ENCODE measurements around the gene SDK1.

The SDK1 gene

DNA sequence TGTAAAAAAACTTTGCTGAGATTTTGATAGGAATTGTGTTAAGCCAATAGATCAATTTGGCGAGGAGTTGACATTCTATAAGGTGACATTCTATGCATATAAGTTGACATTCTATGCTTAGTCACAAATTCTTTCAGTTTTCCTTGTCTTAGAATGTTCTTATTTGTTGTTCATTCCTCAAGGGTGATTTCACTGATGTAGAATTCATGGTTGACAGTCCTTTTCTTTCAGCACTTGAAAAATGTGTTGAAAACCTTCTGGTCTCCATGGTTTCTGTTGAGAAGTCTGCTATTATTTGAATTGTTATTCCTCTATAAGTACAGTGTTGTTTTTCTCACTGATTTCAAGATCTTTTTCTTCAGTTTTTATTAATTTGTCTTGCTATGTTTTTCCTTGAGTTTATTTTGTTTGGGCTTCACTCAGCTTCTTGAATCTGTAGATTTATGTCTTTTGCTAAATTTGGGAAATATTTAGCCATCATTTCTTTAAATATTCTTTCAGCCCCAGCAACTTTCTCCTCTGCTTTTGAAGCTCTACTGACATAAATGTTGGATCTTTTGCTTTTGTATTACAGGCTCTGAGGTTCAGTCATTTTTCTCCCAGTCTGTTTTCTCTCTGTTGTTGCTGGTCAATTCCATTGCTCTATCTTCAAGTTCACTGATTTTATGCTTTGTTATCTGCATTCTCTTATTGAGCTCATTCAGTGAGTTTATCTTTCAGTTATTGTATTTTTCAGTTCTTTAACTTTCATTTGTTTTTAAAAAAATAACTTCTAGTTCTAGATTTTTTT is 154.9 kb downstream of the SDK1 start:
- TF ChIP-seq, protein P1, sequence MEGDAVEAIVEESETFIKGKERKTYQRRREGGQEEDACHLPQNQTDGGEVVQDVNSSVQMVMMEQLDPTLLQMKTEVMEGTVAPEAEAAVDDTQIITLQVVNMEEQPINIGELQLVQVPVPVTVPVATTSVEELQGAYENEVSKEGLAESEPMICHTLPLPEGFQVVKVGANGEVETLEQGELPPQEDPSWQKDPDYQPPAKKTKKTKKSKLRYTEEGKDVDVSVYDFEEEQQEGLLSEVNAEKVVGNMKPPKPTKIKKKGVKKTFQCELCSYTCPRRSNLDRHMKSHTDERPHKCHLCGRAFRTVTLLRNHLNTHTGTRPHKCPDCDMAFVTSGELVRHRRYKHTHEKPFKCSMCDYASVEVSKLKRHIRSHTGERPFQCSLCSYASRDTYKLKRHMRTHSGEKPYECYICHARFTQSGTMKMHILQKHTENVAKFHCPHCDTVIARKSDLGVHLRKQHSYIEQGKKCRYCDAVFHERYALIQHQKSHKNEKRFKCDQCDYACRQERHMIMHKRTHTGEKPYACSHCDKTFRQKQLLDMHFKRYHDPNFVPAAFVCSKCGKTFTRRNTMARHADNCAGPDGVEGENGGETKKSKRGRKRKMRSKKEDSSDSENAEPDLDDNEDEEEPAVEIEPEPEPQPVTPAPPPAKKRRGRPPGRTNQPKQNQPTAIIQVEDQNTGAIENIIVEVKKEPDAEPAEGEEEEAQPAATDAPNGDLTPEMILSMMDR (IDR thresholded peaks at IDR 0.05; ENCODE audit: borderline replicate concordance, extremely low read depth, low read length, poor library complexity, severe bottlenecking) = no peak
- TF ChIP-seq EZH2 (IDR thresholded peaks at IDR 0.05; ENCODE audit: borderline replicate concordance, low read depth, low read length, severe bottlenecking) = no peak
- Histone ChIP-seq H3K9ac (ENCODE audit: low read depth, low read length) (no peak overlapping the region), H3K4me3 (ENCODE audit: low read depth in 1 of 2, low read length in 2 of 2) (no peak overlapping the region), H4K20me1 (ENCODE audit: insufficient read depth, low read length) (no peaks in the 10 kb centered on the region), H3K36me3 (ENCODE audit: insufficient read depth, low read length) (no peaks in the 10 kb centered on the region), H3K4me1 (ENCODE audit: insufficient read depth, low read length) (no peaks in the 10 kb centered on the region), H3K27me3 (ENCODE audit: insufficient read depth, low read length, poor library complexity) (peaks cover 6% of the 10 kb centered on the region), H3K9me3 (ENCODE audit: insufficient read depth, low read length, severe bottlenecking) (no peaks in the 10 kb centered on the region), H3K79me2 (ENCODE audit: insufficient read depth, low read length) (no peaks in the 10 kb centered on the region), H2AFZ (ENCODE audit: low read depth, low read length) (no peak overlapping the region), H3K4me2 (ENCODE audit: insufficient read depth, low read length) (no peak overlapping the region), H3K27ac (ENCODE audit: low read length) (no peak overlapping the region)
- ATAC-seq (ENCODE audit: insufficient read depth, low read depth) (no peak), DNase-seq (no peak)

DNA sequence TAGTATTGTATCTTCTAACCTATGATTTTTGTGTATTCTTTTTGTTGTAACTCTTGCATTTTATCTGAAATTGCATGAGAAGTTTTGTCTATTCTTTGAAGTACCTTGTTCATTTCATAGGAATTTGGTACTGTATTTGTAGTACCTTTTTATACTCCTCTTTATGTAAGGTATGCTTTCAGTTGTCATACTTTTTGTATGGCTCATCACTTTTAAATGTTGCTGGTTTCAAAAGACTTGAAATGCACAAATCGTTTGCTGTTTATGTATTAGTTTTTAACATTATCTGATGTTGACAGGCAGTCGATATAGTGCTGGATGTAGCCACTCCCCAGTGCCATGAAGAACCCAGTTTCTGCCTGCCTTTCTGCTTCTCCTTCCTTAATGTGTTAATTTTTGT is 158.1 kb downstream of the SDK1 start:
- DNase-seq (no peak), ATAC-seq (ENCODE audit: insufficient read depth, low read depth) (no peak)
- H4K20me1 ChIP-seq (ENCODE audit: insufficient read depth, low read length) = no peaks in the 10 kb centered on the region
- no peaks in the 10 kb centered on the region for H3K36me3 ChIP-seq (ENCODE audit: insufficient read depth, low read length)
- peaks cover 7% of the 10 kb centered on the region for H3K27me3 ChIP-seq (ENCODE audit: insufficient read depth, low read length, poor library complexity)
- no peak overlapping the region for H2AFZ ChIP-seq (ENCODE audit: low read depth, low read length)
- no peak overlapping the region for H3K27ac ChIP-seq (ENCODE audit: low read length)
- TF ChIP-seq, protein P1 (IDR thresholded peaks at IDR 0.05; ENCODE audit: borderline replicate concordance, extremely low read depth, low read length, poor library complexity, severe bottlenecking) = no peak
- no peak for TF ChIP-seq EZH2 (IDR thresholded peaks at IDR 0.05; ENCODE audit: borderline replicate concordance, low read depth, low read length, severe bottlenecking)
- no peak overlapping the region for H3K4me2 ChIP-seq (ENCODE audit: insufficient read depth, low read length)
- H3K9me3 ChIP-seq (ENCODE audit: insufficient read depth, low read length, severe bottlenecking) = no peaks in the 10 kb centered on the region
- no peak overlapping the region for H3K4me3 ChIP-seq (ENCODE audit: low read depth in 1 of 2, low read length in 2 of 2)
- no peaks in the 10 kb centered on the region for H3K79me2 ChIP-seq (ENCODE audit: insufficient read depth, low read length)
- H3K9ac ChIP-seq (ENCODE audit: low read depth, low read length) = no peak overlapping the region
- H3K4me1 ChIP-seq (ENCODE audit: insufficient read depth, low read length) = peaks cover 7% of the 10 kb centered on the region

DNA sequence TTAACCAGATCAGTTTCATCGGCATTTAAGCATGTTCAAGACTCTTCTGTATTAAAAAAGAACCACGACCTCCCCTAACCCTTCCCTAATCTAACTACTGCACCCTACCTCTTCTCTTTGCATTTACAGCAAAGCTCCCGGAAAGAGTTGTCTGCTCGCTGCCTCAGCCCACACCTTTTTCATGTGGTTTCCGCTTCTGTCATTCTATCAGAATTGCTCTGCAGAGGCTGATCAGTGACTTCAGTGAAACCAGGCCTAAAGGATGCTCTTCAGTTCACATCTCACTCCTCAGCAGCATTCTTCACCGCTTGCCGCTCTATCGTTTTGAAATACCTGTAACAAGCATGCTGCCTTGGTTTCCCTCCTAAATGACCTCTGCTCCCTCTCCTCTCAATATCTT is 160.9 kb downstream of the SDK1 start:
- H3K4me2 ChIP-seq (ENCODE audit: insufficient read depth, low read length) = no peak overlapping the region

More for the DNA sequence above, 160.9 kb downstream of the SDK1 start:
- TF ChIP-seq EZH2 (IDR thresholded peaks at IDR 0.05; ENCODE audit: borderline replicate concordance, low read depth, low read length, severe bottlenecking) = no peak
- TF ChIP-seq, protein P1 (IDR thresholded peaks at IDR 0.05; ENCODE audit: borderline replicate concordance, extremely low read depth, low read length, poor library complexity, severe bottlenecking) = peak; percentile 35
- Histone ChIP-seq H3K27me3 (ENCODE audit: insufficient read depth, low read length, poor library complexity) (peaks cover 7% of the 10 kb centered on the region), H2AFZ (ENCODE audit: low read depth, low read length) (no peak overlapping the region), H3K9ac (ENCODE audit: low read depth, low read length) (no peak overlapping the region), H3K27ac (ENCODE audit: low read length) (no peak overlapping the region), H3K4me3 (ENCODE audit: low read depth in 1 of 2, low read length in 2 of 2) (no peak overlapping the region), H3K36me3 (ENCODE audit: insufficient read depth, low read length) (no peaks in the 10 kb centered on the region), H3K79me2 (ENCODE audit: insufficient read depth, low read length) (no peaks in the 10 kb centered on the region), H4K20me1 (ENCODE audit: insufficient read depth, low read length) (no peaks in the 10 kb centered on the region), H3K4me1 (ENCODE audit: insufficient read depth, low read length) (peaks cover 7% of the 10 kb centered on the region), H3K9me3 (ENCODE audit: insufficient read depth, low read length, severe bottlenecking) (no peaks in the 10 kb centered on the region)
- ATAC-seq (ENCODE audit: insufficient read depth, low read depth) = peak; percentile 100
- peak; percentile 71 for DNase-seq
